GM18870 (cell line): ENCODE measurements around the gene PGAP3.

ENCODE experiments used
- ATAC-seq: cut with Tn5 transposase; IDR thresholded peaks from one replicate; pipeline ENCODE4 v1.9.1; 2021; ENCODE audit warnings: moderate library complexity; ENCODE audit not compliant: unreplicated experiment

PGAP3 gene

GRCh38 chr17:39639566-39640458, 48.0 kb downstream of the PGAP3 start:
- no peak for ATAC-seq

- ATAC-seq, result no peak
These were observed 48.8 kb downstream of the PGAP3 start for GRCh38 chr17:39639043-39639442.

GRCh38 chr17:39638317-39638716, 49.5 kb downstream of the PGAP3 start:
- ATAC-seq, result no peak

DNA sequence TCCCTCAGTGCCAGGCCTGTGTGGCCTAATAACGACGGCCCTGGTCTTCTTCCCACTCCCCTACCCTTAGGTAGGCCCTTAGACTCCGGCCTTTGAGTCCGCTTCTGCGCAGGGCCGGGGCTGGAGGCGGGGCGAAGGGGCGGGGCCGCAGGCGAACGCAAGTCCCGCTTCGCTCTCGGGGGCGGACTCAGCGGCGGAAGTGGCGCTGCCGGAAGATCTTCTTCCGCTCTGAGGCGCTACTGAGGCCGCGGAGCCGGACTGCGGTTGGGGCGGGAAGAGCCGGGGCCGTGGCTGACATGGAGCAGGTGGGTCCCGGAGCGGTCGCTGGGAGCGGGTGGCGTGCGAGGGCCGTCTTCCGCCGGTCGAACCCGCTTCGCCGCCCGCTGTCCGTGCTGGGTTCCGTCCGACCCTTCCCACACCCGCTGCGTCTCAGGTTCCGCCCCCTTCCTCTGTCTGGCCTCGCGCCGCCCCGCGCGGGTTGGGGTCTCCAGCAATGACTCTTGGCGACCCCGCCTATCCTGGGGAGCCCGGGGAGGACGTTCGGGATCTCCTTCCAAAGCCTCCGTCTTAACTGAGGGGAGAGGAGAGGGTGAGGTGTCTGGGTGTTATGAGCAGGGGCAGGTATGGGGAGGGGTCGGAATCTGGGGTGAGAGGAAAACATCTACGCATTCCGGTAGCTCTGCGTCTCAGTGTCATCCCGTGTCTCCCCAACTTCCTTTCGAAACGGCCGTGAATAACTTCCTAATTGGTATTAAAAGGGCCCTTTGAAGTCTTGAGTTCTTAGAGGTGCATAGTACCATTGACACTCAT, 50.7 kb downstream of the PGAP3 start, which contains the start of gene STARD3:
TSS of gene STARD3 (plus strand) at position 218 of the 810 bp plus-strand sequence. CDS start 16,388 bp downstream, outside the sequence.
- ATAC-seq, result no peak

DNA sequence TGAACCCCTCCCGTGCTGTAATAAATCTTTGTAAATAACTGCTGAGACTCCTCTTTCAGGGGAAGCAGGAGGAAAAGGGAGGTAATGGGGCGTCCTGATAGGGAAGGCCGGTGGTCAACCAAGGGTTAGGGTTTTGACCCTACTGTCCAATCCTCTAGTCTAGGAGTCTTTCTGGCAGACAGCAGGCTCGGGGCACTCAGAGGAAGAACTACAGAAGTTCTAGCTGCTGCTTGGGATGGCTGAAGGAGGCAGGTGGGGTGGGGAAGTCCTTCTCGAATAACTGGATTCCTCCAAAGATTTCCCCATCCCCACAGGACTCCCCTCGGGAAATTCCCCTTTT, 51.3 kb downstream of the PGAP3 start:
- no peak for ATAC-seq

DNA sequence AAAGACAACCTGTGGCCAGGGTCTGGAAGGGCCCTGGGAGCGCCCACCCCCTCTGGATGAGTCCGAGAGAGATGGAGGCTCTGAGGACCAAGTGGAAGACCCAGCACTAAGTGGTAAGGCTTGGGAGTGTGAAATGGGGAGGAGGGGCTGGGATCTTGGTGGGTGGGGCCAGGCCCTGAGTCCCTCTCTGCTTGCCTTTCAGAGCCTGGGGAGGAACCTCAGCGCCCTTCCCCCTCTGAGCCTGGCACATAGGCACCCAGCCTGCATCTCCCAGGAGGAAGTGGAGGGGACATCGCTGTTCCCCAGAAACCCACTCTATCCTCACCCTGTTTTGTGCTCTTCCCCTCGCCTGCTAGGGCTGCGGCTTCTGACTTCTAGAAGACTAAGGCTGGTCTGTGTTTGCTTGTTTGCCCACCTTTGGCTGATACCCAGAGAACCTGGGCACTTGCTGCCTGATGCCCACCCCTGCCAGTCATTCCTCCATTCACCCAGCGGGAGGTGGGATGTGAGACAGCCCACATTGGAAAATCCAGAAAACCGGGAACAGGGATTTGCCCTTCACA, 52.2 kb downstream of the PGAP3 start:
- no peak for ATAC-seq

DNA sequence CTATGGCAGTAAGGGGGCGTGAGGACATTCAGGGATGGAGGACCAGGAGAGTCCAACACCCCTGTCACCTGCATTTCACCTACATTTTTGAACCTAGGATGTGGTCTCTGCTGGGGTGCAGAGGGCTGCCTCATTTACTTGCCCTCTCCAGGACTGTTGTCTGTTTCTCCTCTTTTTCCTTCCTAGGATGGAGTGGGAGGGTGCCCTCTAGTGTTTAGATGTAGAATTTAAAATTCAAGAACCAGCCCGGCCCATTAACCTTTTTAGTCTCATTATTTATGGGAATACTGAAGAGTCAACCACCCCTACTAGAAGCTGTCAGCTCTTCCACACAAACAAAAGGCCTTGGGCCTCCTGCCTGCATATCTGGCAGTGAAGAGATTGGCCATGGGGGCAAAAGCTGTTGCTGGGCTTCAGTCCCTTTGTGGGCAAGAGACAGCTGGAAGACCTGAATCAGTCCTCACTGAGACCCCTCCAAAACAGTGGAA, 53.4 kb downstream of the PGAP3 start:
- ATAC-seq, result no peak

- no peak for ATAC-seq
These were observed 54.2 kb downstream of the PGAP3 start for GRCh38 chr17:39633570-39634183.

GRCh38 chr17:39632153-39632941, 55.5 kb downstream of the PGAP3 start:
- no peak for ATAC-seq

GRCh38 chr17:39631403-39631802, 56.5 kb downstream of the PGAP3 start:
- no peak for ATAC-seq

GRCh38 chr17:39629898-39630297, 58.0 kb downstream of the PGAP3 start:
- no peak for ATAC-seq

GRCh38 chr17:39629494-39629880, 58.4 kb downstream of the PGAP3 start:
- no peak for ATAC-seq

DNA sequence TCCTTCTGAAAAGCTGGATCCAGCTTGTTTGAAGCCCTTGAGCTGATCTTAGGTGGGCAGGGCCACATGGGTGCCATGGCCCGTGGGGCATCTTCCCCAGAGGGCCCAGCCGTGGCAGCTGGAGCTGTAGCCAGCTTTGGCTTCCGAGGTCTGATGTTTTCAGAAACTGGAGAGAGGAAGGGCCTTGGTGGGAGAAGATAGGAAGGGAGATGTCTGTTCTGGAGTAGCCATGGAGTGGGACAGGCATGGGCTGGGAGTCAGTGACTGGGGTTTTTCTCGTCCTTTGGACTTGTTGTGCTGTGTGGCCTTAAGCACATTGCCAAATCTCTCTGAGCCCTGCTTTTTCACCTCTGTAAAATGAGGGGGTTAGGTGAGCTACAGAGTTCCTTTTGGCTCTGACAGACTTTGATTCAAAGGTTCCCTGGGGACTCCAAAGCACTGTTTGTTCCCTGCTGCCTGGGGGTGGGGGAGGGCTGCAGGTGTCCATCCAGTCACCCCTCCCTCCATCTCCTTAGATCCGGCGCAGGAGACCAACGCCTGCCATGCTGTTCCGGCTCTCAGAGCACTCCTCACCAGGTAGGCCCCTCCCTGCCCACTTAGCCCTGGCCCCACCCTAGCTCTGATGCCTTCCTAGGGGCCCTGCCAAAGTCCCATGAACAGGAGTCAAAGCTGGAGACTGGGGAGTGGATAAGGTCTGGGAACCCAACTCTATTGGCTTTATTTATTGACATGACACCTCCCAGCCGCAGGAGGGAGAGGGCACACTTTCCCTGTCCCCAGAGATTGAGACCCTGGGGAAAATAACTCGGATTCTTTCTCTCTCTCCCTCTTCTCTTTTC, 59.0 kb downstream of the PGAP3 start:
- no peak for ATAC-seq

- ATAC-seq, result no peak
These were observed 59.9 kb downstream of the PGAP3 start for GRCh38 chr17:39627712-39628516.

GRCh38 chr17:39627047-39627711, 60.7 kb downstream of the PGAP3 start:
- no peak for ATAC-seq

- ATAC-seq, result no peak
These were observed 61.4 kb downstream of the PGAP3 start, which contains the start of gene PPP1R1B for GRCh38 chr17:39626171-39627046. TSS of gene PPP1R1B (plus strand) at chr17:39626952. CDS start at chr17:39627393, 441 bp downstream.
